Activated naive CD4-positive, alpha-beta T cell treated with anti-CD3 and anti-CD28 coated beads, Interleukin-2, amount 50 U/mL, for 24 hours (primary cell): ENCODE data around the gene ADI1.
"Not testable (repeated sequence)": the region's sequence is repeated elsewhere in the genome, so short reads cannot be mapped to it uniquely, and the experiment has no call there.

ENCODE experiments used
- H3K27ac Mint-ChIP-seq: one replicate; pipeline ENCODE4 v1.8.0; 2021; ENCODE audit warnings: mild to moderate bottlenecking, mixed read lengths
- H3K27me3 Mint-ChIP-seq: one replicate; pipeline ENCODE4 v1.8.0; 2021; ENCODE audit warnings: mixed read lengths
- H3K36me3 Mint-ChIP-seq: one replicate; pipeline ENCODE4 v1.8.0; 2021; ENCODE audit warnings: mixed read lengths
- H3K4me1 Mint-ChIP-seq: one replicate; pipeline ENCODE4 v1.8.0; 2021; ENCODE audit warnings: mixed read lengths
- H3K4me3 Mint-ChIP-seq: one replicate; pipeline ENCODE4 v1.8.0; 2021; ENCODE audit warnings: mild to moderate bottlenecking, mixed read lengths
- H3K9me3 Mint-ChIP-seq: one replicate; pipeline ENCODE4 v1.8.0; 2021; ENCODE audit warnings: mixed read lengths

The ADI1 gene

GRCh38 chr2:3457524-3458395 is 61.6 kb downstream of the ADI1 start:
- peaks cover 6% of the 10 kb centered on the region for H3K4me1 Mint-ChIP-seq
- no peaks in the 10 kb centered on the region for H3K9me3 Mint-ChIP-seq
- H3K27ac Mint-ChIP-seq = no peak overlapping the region
- no peaks in the 10 kb centered on the region for H3K27me3 Mint-ChIP-seq
- no peak overlapping the region for H3K4me3 Mint-ChIP-seq
- H3K36me3 Mint-ChIP-seq = peaks cover 5% of the 10 kb centered on the region

GRCh38 chr2:3456125-3456524 is 63.2 kb downstream of the ADI1 start:
- Mint-ChIP-seq H3K27me3 (no peaks in the 10 kb centered on the region), H3K27ac (no peak overlapping the region), H3K9me3 (no peaks in the 10 kb centered on the region), H3K4me1 (no peaks in the 10 kb centered on the region), H3K4me3 (no peak overlapping the region), H3K36me3 (peaks cover 5% of the 10 kb centered on the region)

GRCh38 chr2:3454802-3455201 is 64.5 kb downstream of the ADI1 start:
- H3K27me3 Mint-ChIP-seq = no peaks in the 10 kb centered on the region
- H3K27ac Mint-ChIP-seq = no peak overlapping the region
- H3K36me3 Mint-ChIP-seq = peaks cover 5% of the 10 kb centered on the region

GRCh38 chr2:3454005-3454404 is 65.3 kb downstream of the ADI1 start:
- H3K9me3 Mint-ChIP-seq, H3K36me3 Mint-ChIP-seq, H3K27me3 Mint-ChIP-seq, H3K4me1 Mint-ChIP-seq, H3K27ac Mint-ChIP-seq, H3K4me3 Mint-ChIP-seq: not testable (repeated sequence)

More at GRCh38 chr2:3454802-3455201, 64.5 kb downstream of the ADI1 start:
- H3K4me1 Mint-ChIP-seq = no peaks in the 10 kb centered on the region
- H3K4me3 Mint-ChIP-seq = no peak overlapping the region
- no peaks in the 10 kb centered on the region for H3K9me3 Mint-ChIP-seq

- Mint-ChIP-seq H3K4me3 (no peak overlapping the region), H3K9me3 (no peaks in the 10 kb centered on the region), H3K36me3 (peaks cover 7% of the 10 kb centered on the region), H3K4me1 (no peaks in the 10 kb centered on the region), H3K27me3 (no peaks in the 10 kb centered on the region), H3K27ac (no peak overlapping the region)
Observed at GRCh38 chr2:3453190-3453999, 65.9 kb downstream of the ADI1 start.

GRCh38 chr2:3451926-3452671 is 67.2 kb downstream of the ADI1 start:
- no peaks in the 10 kb centered on the region for H3K4me1 Mint-ChIP-seq
- H3K4me3 Mint-ChIP-seq = no peak overlapping the region
- H3K9me3 Mint-ChIP-seq = no peaks in the 10 kb centered on the region
- no peaks in the 10 kb centered on the region for H3K27me3 Mint-ChIP-seq
- H3K36me3 Mint-ChIP-seq = peaks cover 7% of the 10 kb centered on the region
- H3K27ac Mint-ChIP-seq = no peak overlapping the region

- H3K9me3 Mint-ChIP-seq = no peaks in the 10 kb centered on the region
- H3K4me1 Mint-ChIP-seq = no peaks in the 10 kb centered on the region
- no peaks in the 10 kb centered on the region for H3K27me3 Mint-ChIP-seq
- H3K4me3 Mint-ChIP-seq = no peak overlapping the region
- no peak overlapping the region for H3K27ac Mint-ChIP-seq
- peaks cover 3% of the 10 kb centered on the region for H3K36me3 Mint-ChIP-seq
Observed at GRCh38 chr2:3451169-3451568, 68.2 kb downstream of the ADI1 start.

GRCh38 chr2:3450385-3451010 is 68.8 kb downstream of the ADI1 start:
- Mint-ChIP-seq H3K27ac (no peak overlapping the region), H3K4me3 (no peak overlapping the region), H3K9me3 (no peaks in the 10 kb centered on the region), H3K4me1 (no peaks in the 10 kb centered on the region), H3K27me3 (no peaks in the 10 kb centered on the region), H3K36me3 (peaks cover 5% of the 10 kb centered on the region)

GRCh38 chr2:3449936-3450335 is 69.4 kb downstream of the ADI1 start:
- H3K36me3 Mint-ChIP-seq = peaks cover 6% of the 10 kb centered on the region
- H3K27ac Mint-ChIP-seq = no peak overlapping the region
- no peaks in the 10 kb centered on the region for H3K27me3 Mint-ChIP-seq
- H3K4me3 Mint-ChIP-seq = no peak overlapping the region
- no peaks in the 10 kb centered on the region for H3K4me1 Mint-ChIP-seq
- H3K9me3 Mint-ChIP-seq = no peaks in the 10 kb centered on the region

GRCh38 chr2:3449086-3449485 is 70.2 kb downstream of the ADI1 start:
- Mint-ChIP-seq H3K4me1 (no peaks in the 10 kb centered on the region), H3K9me3 (no peaks in the 10 kb centered on the region), H3K4me3 (no peak overlapping the region), H3K27ac (no peak overlapping the region), H3K36me3 (peaks cover 6% of the 10 kb centered on the region), H3K27me3 (no peaks in the 10 kb centered on the region)

- H3K36me3 Mint-ChIP-seq, H3K9me3 Mint-ChIP-seq, H3K27ac Mint-ChIP-seq, H3K4me1 Mint-ChIP-seq, H3K4me3 Mint-ChIP-seq, H3K27me3 Mint-ChIP-seq: not testable (repeated sequence)
Observed at GRCh38 chr2:3448441-3448911, 70.9 kb downstream of the ADI1 start.

GRCh38 chr2:3447789-3448317 is 71.5 kb downstream of the ADI1 start:
- Mint-ChIP-seq H3K9me3 (no peaks in the 10 kb centered on the region), H3K4me1 (no peaks in the 10 kb centered on the region), H3K36me3 (peaks cover 4% of the 10 kb centered on the region)

More at GRCh38 chr2:3447789-3448317, 71.5 kb downstream of the ADI1 start:
- H3K4me3 Mint-ChIP-seq = no peak overlapping the region
- H3K27me3 Mint-ChIP-seq = no peaks in the 10 kb centered on the region
- no peak overlapping the region for H3K27ac Mint-ChIP-seq
